Right cardiac atrium (tissue), 5 donors: ENCODE results near the gene ABCC11. TPM values are rescaled to one million over a fixed set of nuclear protein-coding genes. Genes with fewer than 3 reads are reported as not detected.
A peak's percentile ranks its signal among the peaks of the same experiment; 100 is the strongest.

Source experiments
- ATAC-seq, 2 donors: fragments of 200-7000 bp; cut with Tn5 transposase; one replicate each; pipeline versions ENCODE4 v1.8.0 to v1.9.1; 2020; ENCODE audit warnings: moderate library complexity in 2 of 2, mild to moderate bottlenecking in 1 of 2
- DNase-seq, 3 donors: peaks; one replicate each; pipeline ENCODE4 v3.0.0-alpha.2; 2020
- H3K27ac ChIP-seq: one replicate; pipeline ENCODE4 v1.5.1; 2013; ENCODE audit warnings: mild to moderate bottlenecking, low read length, control low read depth, moderate library complexity
- H3K27me3 ChIP-seq: one replicate; pipeline ENCODE4 v1.6.1; 2013; ENCODE audit not compliant: control insufficient read depth, insufficient read depth
- H3K4me1 ChIP-seq: one replicate; pipeline ENCODE4 v1.6.1; 2013; ENCODE audit warnings: low read length; ENCODE audit not compliant: control insufficient read depth, insufficient read depth
- H3K4me3 ChIP-seq: one replicate; pipeline ENCODE4 v1.5.1; 2013; ENCODE audit warnings: low read length, control low read depth
- H3K9me3 ChIP-seq: one replicate; pipeline ENCODE4 v1.6.1; 2013; ENCODE audit warnings: low read length; ENCODE audit not compliant: control insufficient read depth
- WGBS: extraction: QIAGEN DNeasy Blood & Tissue Kit; methylation state at CpG from one replicate; pipeline ENCODE4 v1.1.7; 2013; 5-methylcytosine and 5-hydroxymethylcytosine counted together
- intact Hi-C, 4 donors: fragments of 100-400 bp; cut with DNase I; formaldehyde crosslinking; loops; one replicate each; pipeline versions ENCODE4 v1.11.0 to v1.14.0; 2022 to 2023
- polyA plus RNA-seq: library from polyadenylated mRNA; stranded (reverse); fragments of 200-250 nt; gene quantifications from one replicate; pipeline ENCODE4 v1.2.3, GENCODE V29; 2013
- total RNA-seq, 4 donors: library from RNA; stranded (reverse); fragmentation: NEBNext Ultra II Directional; extraction: Animal tissue kit (Norgen Biotek cat#: 25700); gene quantifications; one replicate each; pipeline ENCODE4 v1.2.1, GENCODE V29; 2021
- donor health status: healthy with polysubstance abuse.
- donor health status: DM: no; HTN: yes; CAD: no.
- donor health status: DM: no; HTN: no; CAD: no.
- donor health status: DM: no; HTN: yes; CAD: no; lungs with severe emphysema.
- donor health status: DM: yes; HTN: yes; CAD: no.

The ABCC11 gene
- total and polyA plus RNA-seq, 5 donors: 0.09 to 0.25 (median 0.09) TPM; not detected in 2

DNA sequence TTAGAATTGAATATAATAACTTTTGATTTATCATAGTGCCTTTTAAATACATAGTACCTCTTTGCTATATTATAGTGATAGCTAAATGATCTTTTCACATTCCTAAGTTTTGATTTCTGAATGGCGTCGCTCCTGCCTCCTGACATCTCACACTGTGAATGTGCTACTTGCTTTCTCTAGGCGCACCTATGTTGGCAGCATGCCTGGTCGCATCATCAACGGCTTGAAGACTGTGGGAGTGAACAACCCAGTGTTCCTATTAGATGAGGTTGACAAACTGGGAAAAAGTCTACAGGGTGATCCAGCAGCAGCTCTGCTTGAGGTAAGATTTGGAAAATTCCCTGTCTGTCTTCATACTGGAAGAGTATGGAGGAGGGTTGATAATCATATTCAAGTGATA, 29.8 kb upstream of the ABCC11 start:
- WGBS: 74% methylated on average over 5 of the region's 5 CpGs
- ATAC-seq (no peak), DNase-seq (peak in 1 of 3 donors; percentile 50)
- Histone ChIP-seq H3K27me3 (no peaks in the 10 kb centered on the region), H3K27ac (no peak overlapping the region), H3K4me3 (no peak overlapping the region), H3K4me1 (peaks cover 6% of the 10 kb centered on the region), H3K9me3 (no peaks in the 10 kb centered on the region)
- intact Hi-C loops: no loop called here

GRCh38 chr16:48276102-48276501, 28.8 kb upstream of the ABCC11 start:
- no peaks in the 10 kb centered on the region for H3K9me3 ChIP-seq
- intact Hi-C loops: no loop called here
- no peak overlapping the region for H3K4me3 ChIP-seq
- H3K27ac ChIP-seq: peak overlapping the region; percentile 75
- H3K4me1 ChIP-seq: peaks cover 3% of the 10 kb centered on the region
- H3K27me3 ChIP-seq: no peaks in the 10 kb centered on the region
- 54% methylated on average over 4 of the region's 4 CpGs for WGBS
- no peak for ATAC-seq
- DNase-seq: no peak

- H3K27me3 ChIP-seq: no peaks in the 10 kb centered on the region
- WGBS: 100% methylated on average over 1 of the region's 1 CpG
- DNase-seq (no peak), ATAC-seq (no peak)
- no peak overlapping the region for H3K4me3 ChIP-seq
- no peak overlapping the region for H3K27ac ChIP-seq
- H3K4me1 ChIP-seq: peaks cover 3% of the 10 kb centered on the region
- intact Hi-C loops: no loop called here
- no peaks in the 10 kb centered on the region for H3K9me3 ChIP-seq
Measured at GRCh38 chr16:48274476-48274875, 27.1 kb upstream of the ABCC11 start.

- Histone ChIP-seq H3K27ac (peak overlapping the region; percentile 82), H3K4me1 (no peaks in the 10 kb centered on the region), H3K9me3 (no peaks in the 10 kb centered on the region), H3K4me3 (no peak overlapping the region), H3K27me3 (no peaks in the 10 kb centered on the region)
- intact Hi-C loops: no loop called here
- ATAC-seq (peak; percentile 77 to 85), DNase-seq (no peak)
- WGBS: 62% methylated on average over 8 of the region's 8 CpGs
Measured at GRCh38 chr16:48272837-48273421, 25.6 kb upstream of the ABCC11 start.

DNA sequence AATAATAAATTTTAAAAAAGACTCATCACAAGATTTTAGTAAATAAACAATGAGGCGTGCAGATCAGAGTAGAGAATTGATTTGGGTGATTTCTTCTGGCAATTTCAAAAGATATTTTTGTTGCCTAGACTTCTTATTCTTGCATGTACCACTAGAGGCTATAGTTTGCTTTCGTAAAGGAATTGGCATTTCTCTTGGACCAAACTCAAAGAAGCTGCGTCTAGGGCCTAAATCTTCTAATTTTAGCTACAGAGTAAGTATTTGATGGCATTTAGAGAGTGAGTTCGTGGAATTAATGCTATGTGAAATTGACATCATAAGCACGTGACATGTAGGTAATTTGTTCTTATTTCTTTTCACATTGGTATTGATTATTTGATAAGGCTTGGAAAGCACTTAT, 24.4 kb upstream of the ABCC11 start:
- Histone ChIP-seq H3K9me3 (no peaks in the 10 kb centered on the region), H3K4me3 (no peak overlapping the region), H3K27ac (no peak overlapping the region), H3K27me3 (no peaks in the 10 kb centered on the region), H3K4me1 (no peaks in the 10 kb centered on the region)
- 58% methylated on average over 5 of the region's 5 CpGs for WGBS
- DNase-seq (no peak), ATAC-seq (no peak)
- intact Hi-C loops: no loop called here

DNA sequence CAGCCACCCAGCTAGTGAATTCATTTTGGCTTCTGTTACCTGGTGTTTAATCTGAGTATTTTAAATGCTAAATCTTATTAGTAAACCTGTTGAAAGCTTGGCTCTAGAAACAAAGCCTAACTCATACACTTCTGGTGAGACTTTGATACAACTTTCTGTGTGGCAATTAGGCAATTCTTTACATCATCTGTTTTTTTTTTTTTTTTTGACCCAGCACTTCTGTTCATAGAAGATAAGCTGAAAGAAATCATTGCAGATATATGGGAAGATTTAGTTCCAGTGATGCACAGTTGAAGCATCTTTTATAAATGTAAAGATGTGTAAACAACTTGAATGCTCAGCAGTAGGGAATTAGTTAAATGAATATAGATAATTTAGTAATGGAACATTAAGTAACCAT, 21.7 kb upstream of the ABCC11 start:
- Histone ChIP-seq H3K9me3 (no peaks in the 10 kb centered on the region), H3K4me1 (no peaks in the 10 kb centered on the region), H3K27ac (no peak overlapping the region), H3K27me3 (no peaks in the 10 kb centered on the region), H3K4me3 (no peak overlapping the region)
- intact Hi-C loops: no loop called here
- DNase-seq: no peak
- no peak for ATAC-seq

DNA sequence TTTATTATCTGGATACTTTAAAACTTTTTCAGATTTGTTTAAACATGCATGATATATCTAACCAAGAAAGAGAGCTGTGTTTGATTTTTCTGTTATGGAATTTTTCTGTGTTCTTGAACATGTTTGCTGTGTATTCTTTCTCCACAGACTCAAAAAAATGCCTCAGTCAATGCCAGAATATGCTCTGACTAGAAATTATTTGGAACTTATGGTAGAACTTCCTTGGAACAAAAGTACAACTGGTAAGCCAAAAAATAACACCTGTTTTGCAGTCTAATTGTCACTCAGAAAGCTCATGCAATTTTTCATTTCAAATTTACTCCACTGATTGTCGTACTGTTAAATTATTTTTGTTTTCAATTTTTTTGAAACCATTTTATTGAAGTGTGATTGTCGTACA, 15.3 kb upstream of the ABCC11 start:
- WGBS: 97% methylated on average over 2 of the region's 2 CpGs
- no peaks in the 10 kb centered on the region for H3K27me3 ChIP-seq

GRCh38 chr16:48261569-48261968, 14.2 kb upstream of the ABCC11 start:
- Histone ChIP-seq H3K9me3 (no peaks in the 10 kb centered on the region), H3K27ac (no peak overlapping the region), H3K4me3 (no peak overlapping the region), H3K27me3 (no peaks in the 10 kb centered on the region), H3K4me1 (no peaks in the 10 kb centered on the region)
- no peak for DNase-seq
- intact Hi-C loops: no loop called here
- ATAC-seq: no peak
- 97% methylated on average over 1 of the region's 1 CpG for WGBS

More for the DNA sequence above, 15.3 kb upstream of the ABCC11 start:
- Histone ChIP-seq H3K9me3 (no peaks in the 10 kb centered on the region), H3K4me3 (no peak overlapping the region), H3K4me1 (no peaks in the 10 kb centered on the region), H3K27ac (no peak overlapping the region)
- intact Hi-C loops: no loop called here
- DNase-seq (no peak), ATAC-seq (no peak)

GRCh38 chr16:48256579-48257177, 9.3 kb upstream of the ABCC11 start:
- 92% methylated on average over 7 of the region's 7 CpGs for WGBS
- no peak overlapping the region for H3K4me3 ChIP-seq
- no peak overlapping the region for H3K27ac ChIP-seq
- H3K9me3 ChIP-seq: no peaks in the 10 kb centered on the region
- intact Hi-C loops: no loop called here
- H3K27me3 ChIP-seq: no peaks in the 10 kb centered on the region
- H3K4me1 ChIP-seq: no peaks in the 10 kb centered on the region
- ATAC-seq (no peak), DNase-seq (no peak)

DNA sequence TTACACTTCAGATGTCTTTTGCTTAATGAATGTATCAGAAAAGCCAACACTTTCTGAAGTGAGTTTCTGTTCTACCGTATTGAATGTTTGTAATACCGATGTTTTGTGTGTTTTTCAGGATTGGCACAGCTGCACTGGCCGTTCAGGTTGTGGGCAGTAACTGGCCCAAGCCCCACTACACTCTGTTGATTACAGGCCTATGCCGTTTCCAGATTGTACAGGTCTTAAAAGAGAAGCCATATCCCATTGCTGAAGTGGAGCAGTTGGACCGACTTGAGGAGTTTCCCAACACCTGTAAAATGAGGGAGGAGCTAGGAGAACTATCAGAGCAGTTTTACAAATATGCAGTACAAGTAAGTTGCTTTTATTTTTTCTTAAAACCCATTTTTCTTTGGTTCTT, 4.7 kb upstream of the ABCC11 start:
- H3K4me1 ChIP-seq: peaks cover 3% of the 10 kb centered on the region
- H3K9me3 ChIP-seq: no peaks in the 10 kb centered on the region
- no peak overlapping the region for H3K27ac ChIP-seq
- 75% methylated on average over 5 of the region's 5 CpGs for WGBS
- no peak for ATAC-seq
- no peaks in the 10 kb centered on the region for H3K27me3 ChIP-seq
- intact Hi-C loops: no loop called here
- H3K4me3 ChIP-seq: no peak overlapping the region
- no peak for DNase-seq

DNA sequence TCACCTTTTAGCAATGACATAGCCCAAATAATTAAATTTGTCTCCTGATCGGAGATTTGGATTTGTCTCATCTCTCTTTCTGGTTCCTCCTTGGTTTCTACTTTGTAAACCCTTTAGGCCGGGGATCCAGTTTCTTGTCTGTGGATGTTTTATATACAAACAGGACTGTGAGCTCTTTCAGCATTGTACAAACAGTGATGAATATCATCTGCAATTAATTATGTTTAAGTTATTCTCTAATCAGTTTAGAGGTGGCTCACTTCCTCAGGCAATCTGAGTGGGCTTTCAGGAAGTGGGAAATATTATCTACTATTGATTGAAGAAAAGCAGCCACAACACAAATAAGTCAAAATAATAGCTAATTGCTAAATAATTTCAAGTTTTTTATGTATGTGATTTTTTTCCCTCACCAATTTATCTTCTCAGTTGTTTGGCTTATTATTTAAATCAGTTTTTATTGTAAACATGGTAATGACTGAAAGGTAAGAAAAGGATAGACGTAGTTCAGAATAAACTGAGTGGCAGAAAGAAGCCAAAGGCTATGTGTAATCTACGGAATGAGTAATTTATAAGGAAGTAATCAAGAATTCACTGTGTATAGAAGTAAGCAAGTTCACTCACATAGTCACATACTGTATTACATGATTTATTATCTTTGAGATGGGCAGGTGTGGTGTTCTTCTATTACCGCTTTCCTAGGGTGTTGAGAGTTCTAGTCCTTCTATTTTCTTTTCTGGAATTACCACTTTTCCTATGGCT, 3.4 kb upstream of the ABCC11 start:
- no peak overlapping the region for H3K27ac ChIP-seq
- no peak for ATAC-seq
- H3K4me3 ChIP-seq: no peak overlapping the region
- no peaks in the 10 kb centered on the region for H3K27me3 ChIP-seq
- WGBS: 93% methylated on average over 5 of the region's 5 CpGs
- intact Hi-C loops: no loop called here
- peaks cover 6% of the 10 kb centered on the region for H3K4me1 ChIP-seq
- H3K9me3 ChIP-seq: no peaks in the 10 kb centered on the region
- no peak for DNase-seq
